ENCODE data around the gene WDR64. TPM values are rescaled to one million over a fixed set of nuclear protein-coding genes. Genes with fewer than 3 reads are reported as not detected.

The WDR64 gene
- polyA plus RNA-seq, 2 of the 4 experiments (the other 2 are of a cell fraction): not detected

Other genes starting within 250 kb of the WDR64 start
- 75.5 and 99.8 TPM in 2 replicates for gene FH, start 132.5 kb upstream of the WDR64 start, polyA plus RNA-seq (2011; rRNA removed)
- gene FH, start 132.5 kb upstream of the WDR64 start, polyA plus RNA-seq (2017; fragmentation: RNase III; extraction: RNeasy Plus Mini Kit Qiagen cat#74134 plus additional on column Dnase treatment): 95.2 to 107 TPM (median 98.7 TPM) in 3 replicates
- 0.47 and 1.3 TPM in 2 replicates for gene KMO, start 119.9 kb upstream of the WDR64 start, polyA plus RNA-seq (2011; rRNA removed)
- gene KMO, start 119.9 kb upstream of the WDR64 start, polyA plus RNA-seq (2017; fragmentation: RNase III; extraction: RNeasy Plus Mini Kit Qiagen cat#74134 plus additional on column Dnase treatment): 0.30 to 0.36 TPM (median 0.35 TPM) in 3 replicates
- 12.5 and 15.2 TPM in 2 replicates for gene CHML, start 11.9 kb upstream of the WDR64 start, polyA plus RNA-seq (2011; rRNA removed)
- gene CHML, start 11.9 kb upstream of the WDR64 start, polyA plus RNA-seq (2017; fragmentation: RNase III; extraction: RNeasy Plus Mini Kit Qiagen cat#74134 plus additional on column Dnase treatment): 8.8 to 12.6 TPM (median 10.2 TPM) in 3 replicates
- gene OPN3, start 11.9 kb upstream of the WDR64 start, polyA plus RNA-seq (2011; rRNA removed): 119 and 144 TPM in 2 replicates
- 41.0 to 52.4 TPM (median 41.6 TPM) in 3 replicates for gene OPN3, start 11.9 kb upstream of the WDR64 start, polyA plus RNA-seq (2017; fragmentation: RNase III; extraction: RNeasy Plus Mini Kit Qiagen cat#74134 plus additional on column Dnase treatment)
- gene EXO1, start 195.9 kb downstream of the WDR64 start, polyA plus RNA-seq (2011; rRNA removed): 22.1 and 33.1 TPM in 2 replicates
- gene EXO1, start 195.9 kb downstream of the WDR64 start, polyA plus RNA-seq (2017; fragmentation: RNase III; extraction: RNeasy Plus Mini Kit Qiagen cat#74134 plus additional on column Dnase treatment): 19.7 to 25.9 TPM (median 23.0 TPM) in 3 replicates

Data from A549 (cell line).